Calu3 (cell line): ENCODE measurements around the gene TCF15. TPM values are rescaled to one million over a fixed set of nuclear protein-coding genes. Genes with fewer than 3 reads are reported as not detected.

ENCODE experiments used
- BruUV-seq: library from RNA; stranded (reverse); fragments of 400-500 nt; replicated peaks from 2 replicates; lab custom pipeline; 2021; lab: Mats Ljungman, UMichigan
- CTCF ChIA-PET: fragments of 300-600 bp; sonication (Branson Sonifier 250); formaldehyde crosslinking; loops from one replicate; lab custom pipeline; 2022; ENCODE audit warnings: antibody characterized with exemption; lab: Charles Lee
- DNase-seq: peaks from one replicate; pipeline ENCODE4 v3.0.0; 2022
- H3K27ac Mint-ChIP-seq: one replicate; pipeline ENCODE4 v1.8.0; 2022; ENCODE audit warnings: mixed read lengths; ENCODE audit not compliant: unreplicated experiment
- H3K27me3 Mint-ChIP-seq: one replicate; pipeline ENCODE4 v1.8.0; 2022; ENCODE audit warnings: mixed read lengths; ENCODE audit not compliant: unreplicated experiment
- H3K36me3 Mint-ChIP-seq: one replicate; pipeline ENCODE4 v1.8.0; 2022; ENCODE audit warnings: mild to moderate bottlenecking, moderate library complexity, mixed read lengths; ENCODE audit not compliant: insufficient read depth, unreplicated experiment
- H3K4me1 Mint-ChIP-seq: one replicate; pipeline ENCODE4 v1.8.0; 2022; ENCODE audit warnings: mild to moderate bottlenecking, low read depth, mixed read lengths; ENCODE audit not compliant: unreplicated experiment
- H3K4me3 Mint-ChIP-seq: one replicate; pipeline ENCODE4 v1.8.0; 2022; ENCODE audit warnings: mild to moderate bottlenecking, low read depth, moderate library complexity, mixed read lengths; ENCODE audit not compliant: unreplicated experiment
- H3K9me3 Mint-ChIP-seq: one replicate; pipeline ENCODE4 v1.8.0; 2022; ENCODE audit warnings: low read depth, mixed read lengths; ENCODE audit not compliant: unreplicated experiment
- intact Hi-C: fragments of 100-400 bp; cut with micrococcal nuclease; formaldehyde crosslinking; loops from one replicate; pipeline ENCODE4 v1.10.0; 2022; ENCODE audit not compliant: unreplicated experiment
- total RNA-seq: library from RNA; stranded (reverse); gene quantifications from 2 replicates; pipeline ENCODE4 v1.2.3, GENCODE V29; 2022
- TF ChIP-seq, protein P1 (sequence below): fragments of 200-600 bp; IDR thresholded peaks from one replicate; pipeline ENCODE4 v1.8.0; 2022; ENCODE audit warnings: antibody characterized with exemption; ENCODE audit not compliant: unreplicated experiment

The TCF15 gene
- total RNA-seq, 1 experiment from 2014 or later = not detected

DNA sequence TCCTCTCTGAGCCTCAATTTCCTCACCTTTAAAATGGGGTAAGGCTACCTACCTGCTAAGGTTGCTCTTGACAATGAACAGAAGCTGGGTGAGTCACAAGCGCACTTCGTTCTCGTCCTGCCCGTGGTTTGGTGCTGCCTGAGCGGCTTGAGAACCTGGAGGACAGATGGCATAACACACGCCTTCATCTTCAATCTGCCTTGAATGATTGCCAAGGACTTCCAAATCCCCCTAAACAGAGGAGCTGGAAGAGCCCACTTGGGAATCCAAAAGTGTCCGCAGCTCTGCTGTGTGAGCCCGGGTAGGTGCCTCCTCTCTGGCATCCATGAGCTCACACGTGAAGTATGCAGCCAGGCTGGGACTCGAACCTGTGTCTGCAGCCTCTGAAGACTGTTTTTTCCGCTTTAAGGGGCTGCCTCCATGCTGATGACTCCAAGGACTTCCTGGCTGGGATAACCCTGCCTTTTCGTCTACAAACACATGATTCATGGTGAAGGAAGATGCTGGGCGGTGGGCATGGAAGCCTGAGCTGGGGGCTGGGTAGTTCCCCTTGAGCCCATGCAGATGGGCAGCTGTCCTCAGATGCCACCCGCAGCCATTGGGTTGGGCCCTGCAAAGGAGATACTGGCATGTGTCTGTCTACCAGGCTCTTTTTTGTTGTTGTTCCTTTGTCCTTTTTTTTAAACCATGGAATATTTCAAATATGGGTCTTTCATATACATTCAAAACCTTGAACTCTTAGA, 41.3 kb downstream of the TCF15 start:
- DNase-seq = no peak
- CTCF ChIA-PET = interaction anchor here (0.7 to 1.4 kb wide), 3 partner anchors 9 to 170 kb away, joined by 3 to 5 read pairs (median 3); no protein-coding TSS in a partner anchor
- Mint-ChIP-seq H3K4me1 (peaks cover 16% of the 10 kb centered on the region), H3K9me3 (no peaks in the 10 kb centered on the region), H3K4me3 (no peak overlapping the region), H3K27me3 (peaks cover 51% of the 10 kb centered on the region), H3K36me3 (no peaks in the 10 kb centered on the region), H3K27ac (no peak overlapping the region)
- TF ChIP-seq, protein P1, sequence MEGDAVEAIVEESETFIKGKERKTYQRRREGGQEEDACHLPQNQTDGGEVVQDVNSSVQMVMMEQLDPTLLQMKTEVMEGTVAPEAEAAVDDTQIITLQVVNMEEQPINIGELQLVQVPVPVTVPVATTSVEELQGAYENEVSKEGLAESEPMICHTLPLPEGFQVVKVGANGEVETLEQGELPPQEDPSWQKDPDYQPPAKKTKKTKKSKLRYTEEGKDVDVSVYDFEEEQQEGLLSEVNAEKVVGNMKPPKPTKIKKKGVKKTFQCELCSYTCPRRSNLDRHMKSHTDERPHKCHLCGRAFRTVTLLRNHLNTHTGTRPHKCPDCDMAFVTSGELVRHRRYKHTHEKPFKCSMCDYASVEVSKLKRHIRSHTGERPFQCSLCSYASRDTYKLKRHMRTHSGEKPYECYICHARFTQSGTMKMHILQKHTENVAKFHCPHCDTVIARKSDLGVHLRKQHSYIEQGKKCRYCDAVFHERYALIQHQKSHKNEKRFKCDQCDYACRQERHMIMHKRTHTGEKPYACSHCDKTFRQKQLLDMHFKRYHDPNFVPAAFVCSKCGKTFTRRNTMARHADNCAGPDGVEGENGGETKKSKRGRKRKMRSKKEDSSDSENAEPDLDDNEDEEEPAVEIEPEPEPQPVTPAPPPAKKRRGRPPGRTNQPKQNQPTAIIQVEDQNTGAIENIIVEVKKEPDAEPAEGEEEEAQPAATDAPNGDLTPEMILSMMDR = no peak
- intact Hi-C loops = no loop called here
- BruUV-seq = no TSS peak

GRCh38 chr20:568097-568652, 41.9 kb downstream of the TCF15 start:
- H3K4me3 Mint-ChIP-seq = no peak overlapping the region
- no peaks in the 10 kb centered on the region for H3K9me3 Mint-ChIP-seq
- no TSS peak for BruUV-seq
- TF ChIP-seq, protein P1 = no peak
- CTCF ChIA-PET = interaction anchor here (0.7 to 1.4 kb wide), 3 partner anchors 9 to 171 kb away, joined by 3 to 5 read pairs (median 3); no protein-coding TSS in a partner anchor
- no peak for DNase-seq
- no peaks in the 10 kb centered on the region for H3K36me3 Mint-ChIP-seq
- H3K27ac Mint-ChIP-seq = no peak overlapping the region
- H3K4me1 Mint-ChIP-seq = peaks cover 12% of the 10 kb centered on the region
- intact Hi-C loops = no loop called here
- H3K27me3 Mint-ChIP-seq = peaks cover 48% of the 10 kb centered on the region

DNA sequence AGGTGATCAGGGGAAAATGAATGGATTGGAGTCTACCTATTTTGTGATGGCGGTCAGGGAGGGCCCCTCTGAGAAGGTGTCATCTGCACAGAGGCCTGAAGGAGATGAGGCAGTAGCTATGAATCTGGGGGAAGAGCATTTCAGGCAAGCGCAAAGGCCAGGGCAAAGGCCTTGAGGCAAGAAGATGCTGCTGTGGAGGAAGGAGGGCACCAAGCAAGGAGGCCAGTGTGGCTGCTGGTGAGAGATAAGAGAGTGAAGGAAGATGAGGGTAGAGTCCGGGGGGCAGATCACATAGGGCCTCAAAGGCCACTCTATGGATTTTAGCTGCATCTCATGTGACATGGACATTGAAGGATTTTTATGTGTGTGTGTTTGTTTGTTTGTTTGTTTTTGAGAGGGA, 45.9 kb downstream of the TCF15 start:
- Mint-ChIP-seq H3K27me3 (peaks cover 53% of the 10 kb centered on the region), H3K4me3 (no peak overlapping the region), H3K36me3 (no peaks in the 10 kb centered on the region), H3K4me1 (no peaks in the 10 kb centered on the region), H3K27ac (no peak overlapping the region), H3K9me3 (no peaks in the 10 kb centered on the region)
- intact Hi-C loops = no loop called here
- TF ChIP-seq, protein P1 = no peak
- BruUV-seq = no TSS peak
- no peak for DNase-seq
- CTCF ChIA-PET = no interaction called here

DNA sequence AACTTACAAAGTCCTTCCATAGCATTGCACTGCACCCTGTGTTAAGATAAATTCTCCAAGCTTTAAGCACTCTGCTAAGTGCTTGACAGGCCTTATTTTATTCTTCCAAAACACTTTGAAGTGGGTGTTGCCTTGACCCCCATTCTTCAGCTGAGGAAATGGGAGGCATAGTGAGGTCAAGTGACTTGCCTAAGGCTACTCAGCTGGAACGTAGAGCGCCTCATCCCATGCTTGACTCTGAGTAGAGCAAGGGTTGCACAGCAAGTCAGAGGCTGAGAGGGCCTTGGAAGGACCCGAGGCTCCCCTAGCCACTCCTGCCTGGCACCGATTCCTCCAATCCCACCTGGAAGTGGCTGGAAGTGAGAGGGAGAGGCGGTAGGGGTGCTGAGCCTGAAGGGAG, 46.9 kb downstream of the TCF15 start:
- Mint-ChIP-seq H3K4me1 (no peaks in the 10 kb centered on the region), H3K27me3 (peaks cover 53% of the 10 kb centered on the region), H3K36me3 (no peaks in the 10 kb centered on the region), H3K9me3 (no peaks in the 10 kb centered on the region), H3K27ac (no peak overlapping the region), H3K4me3 (no peak overlapping the region)
- TF ChIP-seq, protein P1 = no peak
- intact Hi-C loops = no loop called here
- CTCF ChIA-PET = interaction anchor here (1.5 kb wide), 1 partner anchor 205 kb away, joined by 6 read pairs; the partner anchor contains the start of gene SLC52A3
- no peak for DNase-seq
- BruUV-seq = no TSS peak
